Amygdala (tissue), 56 donors: ENCODE measurements around the gene RANGAP1.
"Not testable (repeated sequence)": the region's sequence is repeated elsewhere in the genome, so short reads cannot be mapped to it uniquely, and the experiment has no call there.

ENCODE experiments used
- DNase-seq, 56 donors: peaks; one replicate each; lab custom pipeline; 2025; lab: John Stamatoyannopoulos, UW

RANGAP1 gene

DNA sequence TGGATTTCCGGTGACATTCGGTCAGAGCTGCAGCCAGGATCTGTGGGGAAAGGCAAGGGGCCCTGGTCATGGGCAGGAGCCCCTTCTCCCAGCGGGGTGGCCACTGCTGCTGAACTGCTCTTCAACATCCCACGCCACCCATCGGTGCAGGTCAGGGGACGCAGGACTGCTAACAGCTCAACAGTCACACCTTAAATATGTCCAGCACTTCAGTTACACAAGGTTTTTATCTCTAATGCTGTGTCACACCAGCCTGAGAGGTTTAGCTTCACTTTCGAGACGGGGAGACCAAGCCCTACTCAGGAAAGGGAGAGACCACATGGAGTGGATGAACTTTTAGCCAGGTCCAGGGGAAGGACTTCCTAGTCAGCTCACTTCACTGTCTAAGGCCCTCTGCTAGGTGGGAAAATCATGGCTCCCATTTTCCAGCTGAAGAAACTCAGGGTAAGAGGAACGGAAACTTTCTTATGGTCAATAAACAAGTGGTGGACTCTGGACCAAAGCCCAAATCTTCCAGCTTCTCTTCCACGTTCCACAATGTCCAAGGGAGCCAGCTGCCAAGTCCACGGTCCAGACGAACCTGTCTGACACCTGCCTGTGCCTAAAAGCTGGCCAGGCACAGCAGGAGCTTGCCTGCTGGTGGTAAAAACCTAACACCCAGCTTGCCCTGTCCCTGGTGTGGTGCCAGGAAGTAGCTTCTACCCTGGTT lies 24.3 kb downstream of the RANGAP1 start:
- DNase-seq: no peak

- DNase-seq: no peak
Measured at GRCh38 chr22:41260871-41261270, 25.1 kb downstream of the RANGAP1 start.

- not testable (repeated sequence) for DNase-seq
Measured at GRCh38 chr22:41259756-41260155, 26.2 kb downstream of the RANGAP1 start.

DNA sequence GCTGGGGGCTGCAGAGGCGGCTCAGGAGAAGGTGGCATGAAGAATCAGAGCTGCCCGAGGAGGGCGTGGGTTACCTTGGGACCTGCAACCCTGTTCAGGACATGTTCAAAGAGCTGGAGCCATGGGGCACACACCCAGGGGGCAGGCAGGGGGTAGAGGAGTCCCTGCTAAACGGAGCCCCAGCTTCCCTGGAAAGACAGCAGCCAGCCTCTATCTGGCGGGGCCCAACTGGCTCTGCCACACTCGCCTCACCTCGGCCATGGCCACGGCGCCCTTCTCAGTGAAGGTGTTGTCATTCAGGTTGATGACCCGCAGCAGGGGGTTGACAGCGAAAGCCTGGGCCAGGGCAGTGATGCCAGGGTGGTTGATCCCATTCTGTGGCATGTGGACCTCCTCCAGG lies 28.3 kb downstream of the RANGAP1 start:
- DNase-seq: no peak

- no peak for DNase-seq
Measured at GRCh38 chr22:41256254-41257253, 29.4 kb downstream of the RANGAP1 start.

GRCh38 chr22:41254230-41254629 lies 31.8 kb downstream of the RANGAP1 start:
- DNase-seq: no peak

GRCh38 chr22:41252365-41252764 lies 33.6 kb downstream of the RANGAP1 start:
- DNase-seq: peak in 5 of 56 donors; percentile 6 to 50 (median 30)

DNA sequence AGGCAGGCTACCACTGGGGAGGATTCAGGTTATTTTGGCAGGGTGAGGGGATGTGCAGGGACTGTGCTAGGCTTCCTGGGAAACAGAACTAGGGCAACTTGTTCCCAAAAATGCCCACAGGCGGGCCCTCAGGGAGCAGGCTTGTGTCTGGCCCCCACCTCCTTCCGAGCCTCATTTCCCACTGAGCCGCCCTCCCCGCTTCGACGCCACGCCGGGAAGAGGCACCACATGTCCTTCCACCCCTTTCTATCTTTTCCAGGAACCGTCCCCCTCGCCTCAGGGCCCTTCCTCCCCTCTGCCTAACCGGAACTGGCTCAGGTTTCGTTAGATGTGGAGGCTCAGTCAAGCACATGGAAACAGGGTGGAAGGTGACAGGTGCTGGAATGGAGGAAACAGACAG lies 35.9 kb downstream of the RANGAP1 start:
- DNase-seq: no peak

DNA sequence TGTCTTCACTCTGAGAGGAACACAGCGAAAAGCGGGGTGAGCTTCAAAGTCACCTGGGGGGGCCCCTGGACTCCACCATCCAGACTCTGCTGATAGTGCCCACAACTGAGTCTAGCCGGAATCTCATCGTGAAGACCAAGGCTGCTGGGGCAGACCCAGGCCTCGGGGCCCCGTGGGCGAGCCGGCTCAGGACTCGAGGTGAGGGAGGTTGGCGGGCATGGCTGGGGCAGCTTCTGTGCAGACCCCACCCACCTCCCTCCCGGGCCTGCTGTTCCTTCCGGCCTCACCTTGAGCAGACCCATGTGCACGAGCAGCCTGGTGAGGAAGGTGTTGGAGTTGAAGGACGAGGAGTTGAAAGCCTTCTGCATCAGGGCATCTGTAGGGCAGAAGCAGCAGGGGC lies 36.5 kb downstream of the RANGAP1 start:
- DNase-seq: no peak

GRCh38 chr22:41248758-41249157 lies 37.2 kb downstream of the RANGAP1 start:
- DNase-seq: no peak

DNA sequence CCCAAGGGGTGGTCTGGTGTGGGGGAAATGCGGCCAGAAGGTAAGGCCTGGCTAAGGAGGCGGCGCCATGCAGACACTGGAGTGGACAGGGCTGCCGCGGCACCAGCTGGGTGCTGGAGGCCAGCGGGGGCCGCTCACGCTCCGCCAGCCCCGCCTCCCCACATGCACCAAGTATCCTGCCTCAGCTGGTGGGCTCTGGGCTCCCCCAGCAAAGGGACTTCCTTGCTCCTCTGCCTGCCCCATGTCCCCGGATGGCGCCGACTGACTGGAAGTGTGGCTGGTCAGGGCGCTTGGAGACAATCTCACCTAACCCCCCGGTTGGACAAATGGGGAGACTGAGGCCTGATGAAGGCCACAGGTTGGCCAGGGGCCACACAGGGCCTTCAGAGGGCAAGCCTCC lies 37.7 kb downstream of the RANGAP1 start:
- no peak for DNase-seq

- DNase-seq: peak in 5 of 56 donors; percentile 6 to 42 (median 17)
Measured at GRCh38 chr22:41247703-41248102, 38.3 kb downstream of the RANGAP1 start.

- DNase-seq: no peak
Measured at GRCh38 chr22:41245917-41246499, 40.0 kb downstream of the RANGAP1 start.

DNA sequence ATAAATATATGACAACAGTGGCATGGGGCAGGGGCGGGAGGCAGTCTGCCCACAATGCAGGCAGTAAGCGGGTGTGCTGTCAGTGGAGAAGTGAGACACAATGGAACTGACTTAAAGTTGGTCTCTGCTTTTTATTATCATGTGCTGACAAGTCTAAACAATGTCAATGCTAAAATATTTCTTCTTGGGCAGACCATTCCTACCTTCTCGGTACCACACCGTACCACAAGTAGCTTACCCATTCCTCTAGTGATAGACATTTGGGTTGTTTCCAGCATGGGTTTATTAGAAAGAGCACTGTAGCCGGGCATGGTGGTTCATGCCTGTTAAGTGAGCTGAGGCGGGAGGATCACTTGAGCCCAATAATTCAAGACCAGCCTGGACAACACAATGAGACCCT lies 42.6 kb downstream of the RANGAP1 start:
- peak in 1 of 56 donors; percentile 10 for DNase-seq

- DNase-seq: no peak
Measured at GRCh38 chr22:41242396-41243117, 43.4 kb downstream of the RANGAP1 start.

- no peak for DNase-seq
Measured at GRCh38 chr22:41241133-41241676, 44.8 kb downstream of the RANGAP1 start.

- peak; percentile 26 to 99 (median 93) for DNase-seq
Measured at GRCh38 chr22:41240377-41241132, 45.4 kb downstream of the RANGAP1 start, which contains the start of gene CHADL. CHADL (minus strand) TSS chr22:41240931; CDS start chr22:41240881, 50 bp downstream.

DNA sequence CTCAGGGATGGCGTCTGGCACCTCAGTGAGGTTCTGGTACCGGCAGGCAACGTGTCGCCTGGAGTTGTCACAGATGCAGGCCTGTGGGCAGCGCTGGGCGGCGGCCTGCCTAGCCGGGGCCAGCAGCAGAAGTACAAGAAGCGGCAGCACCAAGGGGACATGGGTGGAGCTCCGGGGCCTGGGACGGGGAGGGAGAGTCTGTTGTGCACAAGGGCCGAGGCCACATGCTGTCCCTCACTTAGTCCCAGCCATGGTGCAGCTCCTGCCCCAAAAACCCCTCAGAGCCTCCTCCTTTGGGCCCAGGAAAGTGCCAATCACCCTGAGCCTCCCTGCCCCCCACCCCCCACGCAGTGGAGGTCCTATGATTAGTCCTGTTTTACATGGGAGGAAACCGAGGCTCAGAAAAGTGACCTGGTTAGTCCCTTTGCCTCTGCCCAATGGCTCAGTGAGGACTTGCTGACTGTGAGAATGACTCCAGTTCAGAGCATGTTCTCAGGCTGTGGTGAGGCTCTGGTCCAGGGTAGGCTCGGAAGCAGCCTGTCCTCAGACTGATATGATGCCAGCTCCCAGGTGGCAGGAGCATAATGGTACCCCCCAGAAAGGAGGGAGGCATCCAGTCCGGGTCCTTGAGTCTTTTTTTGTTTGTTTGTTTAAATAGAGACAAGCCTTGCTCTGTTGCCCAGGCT lies 46.4 kb downstream of the RANGAP1 start:
- DNase-seq: peak in 26 of 56 donors; percentile 12 to 59 (median 39)
